ENCODE data around the gene DDX59. TPM values are rescaled to one million over a fixed set of nuclear protein-coding genes. Genes with fewer than 3 reads are reported as not detected.

Gene DDX59
- total RNA-seq, 1 experiment from 2014 or later, result 35.9 TPM

GRCh38 chr1:200626853-200627534 is 42.7 kb downstream of the DDX59 start:
- H3K4me2 ChIP-seq, result no peak overlapping the region

GRCh38 chr1:200625381-200625824 is 44.3 kb downstream of the DDX59 start:
- POLR2A ChIA-PET (ENCODE audit: unreplicated experiment), result interaction anchor here (0.6 kb wide), 2 partner anchors 30 to 33 kb away, joined by 3 to 9 read pairs; no protein-coding TSS in a partner anchor
- Histone ChIP-seq H3K4me2 (no peak overlapping the region), H3K79me2 (ENCODE audit: low read depth) (peaks cover under 1% of the 10 kb centered on the region; the same call in 1 of the 2 replicates), H3F3A (ENCODE audit: insufficient read depth, low read depth) (no peaks in the 10 kb centered on the region), H3K27me3 (ENCODE audit: insufficient read depth, low read depth) (no peaks in the 10 kb centered on the region), H3K9me3 (ENCODE audit: insufficient read depth, low read depth) (no peaks in the 10 kb centered on the region), H3K4me3 (no peak overlapping the region), H3K9me2 (ENCODE audit: insufficient read depth) (no peaks in the 10 kb centered on the region), H3K4me1 (replicated peaks; ENCODE audit: insufficient read depth) (peaks cover 8% of the 10 kb centered on the region; the same call in 1 of the 2 replicates), H3K36me3 (ENCODE audit: low read depth) (no peaks in the 10 kb centered on the region), H3K27ac (no peak overlapping the region), H2AFZ (no peak overlapping the region), H4K20me1 (ENCODE audit: insufficient read depth) (no peaks in the 10 kb centered on the region)
- CTCF ChIA-PET, result interaction anchor here (0.7 kb wide), 3 partner anchors 50 to 188 kb away, joined by 4 to 17 read pairs (median 6); no protein-coding TSS in a partner anchor
- TF ChIP-seq CTCF (conservative IDR thresholded peaks at IDR 0.05) (no peak), EZH2 (IDR thresholded peaks at IDR 0.05; ENCODE audit: low read depth) (no peak)
- no peak for DNase-seq
- no TSS peak for BruUV-seq (replicated peaks)
- intact Hi-C loops (cut with micrococcal nuclease; ENCODE audit: unreplicated experiment), result no loop called here

More at GRCh38 chr1:200626853-200627534, 42.7 kb downstream of the DDX59 start:
- POLR2A ChIA-PET (ENCODE audit: unreplicated experiment), result no interaction called here
- intact Hi-C loops (cut with micrococcal nuclease; ENCODE audit: unreplicated experiment), result no loop called here
- Histone ChIP-seq H3K9me3 (ENCODE audit: insufficient read depth, low read depth) (no peaks in the 10 kb centered on the region), H3K36me3 (ENCODE audit: low read depth) (no peaks in the 10 kb centered on the region), H2AFZ (no peak overlapping the region), H3K9me2 (ENCODE audit: insufficient read depth) (no peaks in the 10 kb centered on the region), H3K4me1 (replicated peaks; ENCODE audit: insufficient read depth) (no peaks in the 10 kb centered on the region; the same call in 1 of the 2 replicates), H3K79me2 (ENCODE audit: low read depth) (no peaks in the 10 kb centered on the region), H3K27me3 (ENCODE audit: insufficient read depth, low read depth) (no peaks in the 10 kb centered on the region), H3F3A (ENCODE audit: insufficient read depth, low read depth) (no peaks in the 10 kb centered on the region), H3K4me3 (no peak overlapping the region), H4K20me1 (ENCODE audit: insufficient read depth) (no peaks in the 10 kb centered on the region), H3K27ac (no peak overlapping the region)
- CTCF ChIA-PET, result interaction anchor here (0.6 kb wide), 1 partner anchor 598 kb away, joined by 3 read pairs; no protein-coding TSS in a partner anchor
- no peak for DNase-seq
- BruUV-seq (replicated peaks), result no TSS peak
- TF ChIP-seq CTCF (conservative IDR thresholded peaks at IDR 0.05) (no peak), EZH2 (IDR thresholded peaks at IDR 0.05; ENCODE audit: low read depth) (no peak)

- Histone ChIP-seq H3K36me3 (ENCODE audit: low read depth) (no peaks in the 10 kb centered on the region), H3K4me2 (no peak overlapping the region), H3K79me2 (ENCODE audit: low read depth) (peaks cover 7% of the 10 kb centered on the region), H3K9me3 (ENCODE audit: insufficient read depth, low read depth) (no peaks in the 10 kb centered on the region), H3K27me3 (ENCODE audit: insufficient read depth, low read depth) (no peaks in the 10 kb centered on the region), H3F3A (ENCODE audit: insufficient read depth, low read depth) (no peaks in the 10 kb centered on the region), H2AFZ (no peak overlapping the region), H3K4me3 (no peak overlapping the region), H3K9me2 (ENCODE audit: insufficient read depth) (no peaks in the 10 kb centered on the region), H3K27ac (no peak overlapping the region), H3K4me1 (replicated peaks; ENCODE audit: insufficient read depth) (peaks cover 10% of the 10 kb centered on the region; the same call in 1 of the 2 replicates), H4K20me1 (ENCODE audit: insufficient read depth) (no peaks in the 10 kb centered on the region)
- TF ChIP-seq CTCF (conservative IDR thresholded peaks at IDR 0.05), result no peak
- ChIA-PET POLR2A (ENCODE audit: unreplicated experiment) (interaction anchor here (0.6 kb wide), 2 partner anchors 31 to 34 kb away, joined by 3 to 9 read pairs; no protein-coding TSS in a partner anchor), CTCF (interaction anchor here (0.7 kb wide), 3 partner anchors 51 to 188 kb away, joined by 4 to 17 read pairs (median 6); no protein-coding TSS in a partner anchor)
- no peak for DNase-seq
- intact Hi-C loops (cut with micrococcal nuclease; ENCODE audit: unreplicated experiment), result no loop called here
- BruUV-seq (replicated peaks), result no TSS peak
These were observed 44.9 kb downstream of the DDX59 start for GRCh38 chr1:200624679-200625335.
